CD8-positive, alpha-beta memory T cell (primary cell): ENCODE data around the gene NT5DC1. TPM values are rescaled to one million over a fixed set of nuclear protein-coding genes. Genes with fewer than 3 reads are reported as not detected.

Experiments
- CTCF ChIA-PET: fragments of 350-600 bp; sonication (Branson Sonifier 250); formaldehyde crosslinking; loops from one replicate; lab custom pipeline; 2021; ENCODE audit warnings: antibody characterized with exemption; lab: Charles Lee
- POLR2A ChIA-PET: fragments of 350-600 bp; sonication (Branson Sonifier 250); formaldehyde crosslinking; loops from one replicate; lab custom pipeline; 2021; ENCODE audit warnings: antibody characterized with exemption; lab: Charles Lee
- DNase-seq, 5 donors: peaks; one replicate each; pipeline versions ENCODE4 v3.0.0 to v3.0.0-alpha.2; 2020 to 2022; ENCODE audit warnings: mixed read lengths in 1 of 5
- H3K27ac ChIP-seq: one replicate; pipeline ENCODE4 v1.7.0; 2013; ENCODE audit warnings: low read depth, mild to moderate bottlenecking, low read length, moderate library complexity
- H3K27me3 ChIP-seq: 2 replicates; pipeline ENCODE4 v1.7.0; 2013; ENCODE audit warnings: low read length, mild to moderate bottlenecking; ENCODE audit not compliant: insufficient read depth, poor library complexity, severe bottlenecking
- H3K36me3 ChIP-seq: 2 replicates; pipeline ENCODE4 v1.7.0; 2013; ENCODE audit warnings: mild to moderate bottlenecking, low read length, moderate library complexity; ENCODE audit not compliant: insufficient read depth
- H3K4me1 ChIP-seq: 2 replicates; pipeline ENCODE4 v1.7.0; 2013; ENCODE audit warnings: mild to moderate bottlenecking, low read length, moderate library complexity; ENCODE audit not compliant: insufficient read depth
- H3K4me3 ChIP-seq: 2 replicates; pipeline ENCODE4 v1.7.0; 2013; ENCODE audit warnings: mild to moderate bottlenecking, low read length
- H3K9me3 ChIP-seq: 2 replicates; pipeline ENCODE4 v1.7.0; 2013; ENCODE audit warnings: mild to moderate bottlenecking, low read length
- H3K27ac Mint-ChIP-seq, 8 donors: one replicate each; pipeline ENCODE4 v1.8.0; 2020 to 2021; ENCODE audit warnings: mixed read lengths in 8 of 8, mild to moderate bottlenecking in 6 of 8, inconsistent platforms in 3 of 8, moderate library complexity in 3 of 8
- H3K27me3 Mint-ChIP-seq, 2 donors: one replicate each; pipeline ENCODE4 v1.8.0; 2020 to 2021; ENCODE audit warnings: mixed read lengths in 2 of 2, mild to moderate bottlenecking in 1 of 2, moderate library complexity in 1 of 2
- H3K36me3 Mint-ChIP-seq, 3 donors: one replicate each; pipeline ENCODE4 v1.8.0; 2020 to 2021; ENCODE audit warnings: mixed read lengths in 3 of 3, inconsistent platforms in 1 of 3, mild to moderate bottlenecking in 1 of 3
- H3K4me1 Mint-ChIP-seq, 3 donors: one replicate each; pipeline ENCODE4 v1.8.0; 2020 to 2021; ENCODE audit warnings: mixed read lengths in 3 of 3, inconsistent platforms in 1 of 3, mild to moderate bottlenecking in 1 of 3
- H3K4me3 Mint-ChIP-seq, 7 donors: one replicate each; pipeline ENCODE4 v1.8.0; 2020 to 2021; ENCODE audit warnings: mixed read lengths in 7 of 7, mild to moderate bottlenecking in 6 of 7, moderate library complexity in 4 of 7, inconsistent platforms in 2 of 7
- H3K9me3 Mint-ChIP-seq, 5 donors: one replicate each; pipeline ENCODE4 v1.8.0; 2020 to 2022; ENCODE audit warnings: mixed read lengths in 5 of 5, mild to moderate bottlenecking in 3 of 5, moderate library complexity in 2 of 5, inconsistent platforms in 1 of 5
- polyA plus RNA-seq: library from polyadenylated mRNA; unstranded; fragments of 300-500 nt; fragmentation: Illumina TruSeq; gene quantifications from one replicate; pipeline ENCODE4 v1.2.3, GENCODE V29; 2021
- total RNA-seq, 2 experiments: library from RNA; stranded (reverse); gene quantifications; one replicate each; pipeline ENCODE4 v1.2.3, GENCODE V29; 2021

Gene NT5DC1
- total RNA-seq, result 10 to 100 TPM; 46.3 to 47.6 TPM
- 57.1 TPM for polyA plus RNA-seq

GRCh38 chr6:116100419-116101301 lies at the start of gene NT5DC1:
Gene NT5DC1, plus strand, starts transcription at chr6:116100853. Its CDS starts 78 bp downstream, at chr6:116100931.
- Mint-ChIP-seq H3K9me3 (peaks cover 0 to 9% (median 6%) of the 10 kb centered on the region in 5 donors), H3K4me3 (peak within 1 kb of the TSS; percentile 91 to 98 (median 95)), H3K4me1 (peaks cover 45 to 59% (median 57%) of the 10 kb centered on the region in 3 donors), H3K27me3 (peaks cover 0 to 2% of the 10 kb centered on the region in 2 donors), H3K27ac (peak within 1 kb of the TSS; percentile 53 to 97 (median 94)), H3K36me3 (peaks cover 9 to 19% (median 10%) of the 10 kb centered on the region in 3 donors)
- Histone ChIP-seq H3K4me3 (peak within 1 kb of the TSS; percentile 75), H3K27me3 (no peaks in the 10 kb centered on the region), H3K9me3 (no peaks in the 10 kb centered on the region), H3K4me1 (peaks cover 28% of the 10 kb centered on the region), H3K27ac (peak within 1 kb of the TSS; percentile 86), H3K36me3 (no peaks in the 10 kb centered on the region)
- POLR2A ChIA-PET, result interaction anchor here (0.6 to 1.9 kb wide), 10 partner anchors 11 to 1374 kb away, joined by 3 to 15 read pairs (median 4); partner anchors contain the start of genes KPNA5, RWDD1, TSPYL1 and TSPYL4
- CTCF ChIA-PET, result interaction anchor here (0.6 to 1.4 kb wide), 4 partner anchors 9 to 90 kb away, joined by 3 to 9 read pairs (median 4); no protein-coding TSS in a partner anchor
- DNase-seq, result peak; percentile 75 to 87 (median 81)

GRCh38 chr6:116051244-116051643 lies 49.4 kb upstream of the NT5DC1 start:
- no peaks in the 10 kb centered on the region for H3K27me3 ChIP-seq
- Mint-ChIP-seq H3K9me3 (peaks cover 0 to under 1% (median 0%) of the 10 kb centered on the region in 5 donors), H3K27me3 (peaks cover 2 to 14% of the 10 kb centered on the region in 2 donors), H3K4me1 (no peaks in the 10 kb centered on the region), H3K27ac (no peak overlapping the region), H3K4me3 (no peak overlapping the region), H3K36me3 (no peaks in the 10 kb centered on the region)
- no peak overlapping the region for H3K4me3 ChIP-seq
- ChIA-PET POLR2A (no interaction called here), CTCF (no interaction called here)
- H3K4me1 ChIP-seq, result no peaks in the 10 kb centered on the region
- no peak overlapping the region for H3K27ac ChIP-seq
- no peak for DNase-seq
- H3K9me3 ChIP-seq, result no peaks in the 10 kb centered on the region
- no peaks in the 10 kb centered on the region for H3K36me3 ChIP-seq

- Mint-ChIP-seq H3K27ac (no peak overlapping the region), H3K9me3 (no peaks in the 10 kb centered on the region), H3K4me3 (no peak overlapping the region), H3K4me1 (no peaks in the 10 kb centered on the region), H3K36me3 (no peaks in the 10 kb centered on the region), H3K27me3 (peaks cover 3 to 14% of the 10 kb centered on the region in 2 donors)
- no peaks in the 10 kb centered on the region for H3K36me3 ChIP-seq
- H3K9me3 ChIP-seq, result no peaks in the 10 kb centered on the region
- no peak for DNase-seq
- no peaks in the 10 kb centered on the region for H3K27me3 ChIP-seq
- no peak overlapping the region for H3K4me3 ChIP-seq
- CTCF ChIA-PET, result no interaction called here
- POLR2A ChIA-PET, result no interaction called here
- H3K27ac ChIP-seq, result no peak overlapping the region
- no peaks in the 10 kb centered on the region for H3K4me1 ChIP-seq
Observed at GRCh38 chr6:116055513-116055912, 45.1 kb upstream of the NT5DC1 start.

GRCh38 chr6:116057766-116058165 lies 42.9 kb upstream of the NT5DC1 start:
- Mint-ChIP-seq H3K27me3 (peaks cover 4 to 15% of the 10 kb centered on the region in 2 donors), H3K4me1 (no peaks in the 10 kb centered on the region), H3K4me3 (no peak overlapping the region), H3K27ac (no peak overlapping the region), H3K36me3 (no peaks in the 10 kb centered on the region), H3K9me3 (no peaks in the 10 kb centered on the region)
- Histone ChIP-seq H3K36me3 (no peaks in the 10 kb centered on the region), H3K27me3 (no peaks in the 10 kb centered on the region), H3K9me3 (no peaks in the 10 kb centered on the region), H3K4me1 (no peaks in the 10 kb centered on the region), H3K4me3 (no peak overlapping the region), H3K27ac (no peak overlapping the region)
- no peak for DNase-seq
- POLR2A ChIA-PET, result no interaction called here
- CTCF ChIA-PET, result no interaction called here

- Histone ChIP-seq H3K4me3 (no peak overlapping the region), H3K9me3 (no peaks in the 10 kb centered on the region), H3K4me1 (no peaks in the 10 kb centered on the region), H3K27me3 (no peaks in the 10 kb centered on the region), H3K36me3 (no peaks in the 10 kb centered on the region), H3K27ac (no peak overlapping the region)
- Mint-ChIP-seq H3K36me3 (no peaks in the 10 kb centered on the region), H3K9me3 (no peaks in the 10 kb centered on the region), H3K27ac (no peak overlapping the region), H3K27me3 (peaks cover 7 to 15% of the 10 kb centered on the region in 2 donors), H3K4me3 (no peak overlapping the region), H3K4me1 (no peaks in the 10 kb centered on the region)
- ChIA-PET POLR2A (no interaction called here), CTCF (no interaction called here)
- no peak for DNase-seq
Observed at GRCh38 chr6:116059713-116060571, 40.7 kb upstream of the NT5DC1 start.

GRCh38 chr6:116060572-116061283 lies 39.9 kb upstream of the NT5DC1 start, which contains the start of gene FRK:
Gene FRK, minus strand, starts transcription at chr6:116060891. Its CDS starts 580 bp downstream, at chr6:116060311.
- Mint-ChIP-seq H3K36me3 (no peaks in the 10 kb centered on the region), H3K9me3 (no peaks in the 10 kb centered on the region), H3K4me1 (no peaks in the 10 kb centered on the region), H3K4me3 (no peak within 1 kb of the TSS), H3K27ac (no peak within 1 kb of the TSS), H3K27me3 (peaks cover 7 to 15% of the 10 kb centered on the region in 2 donors)
- ChIA-PET CTCF (no interaction called here), POLR2A (no interaction called here)
- DNase-seq, result no peak
- Histone ChIP-seq H3K4me3 (no peak within 1 kb of the TSS), H3K27me3 (no peaks in the 10 kb centered on the region), H3K9me3 (no peaks in the 10 kb centered on the region), H3K27ac (no peak within 1 kb of the TSS), H3K4me1 (no peaks in the 10 kb centered on the region), H3K36me3 (no peaks in the 10 kb centered on the region)

GRCh38 chr6:116062496-116062895 lies 38.2 kb upstream of the NT5DC1 start:
- no peaks in the 10 kb centered on the region for H3K4me1 ChIP-seq
- CTCF ChIA-PET, result interaction anchor here (0.7 kb wide), 1 partner anchor 34 kb away, joined by 5 read pairs; no protein-coding TSS in a partner anchor

More at GRCh38 chr6:116062496-116062895, 38.2 kb upstream of the NT5DC1 start:
- Mint-ChIP-seq H3K4me1 (no peaks in the 10 kb centered on the region), H3K36me3 (no peaks in the 10 kb centered on the region), H3K9me3 (no peaks in the 10 kb centered on the region), H3K27ac (no peak overlapping the region), H3K27me3 (peaks cover 6 to 20% of the 10 kb centered on the region in 2 donors), H3K4me3 (no peak overlapping the region)
- Histone ChIP-seq H3K27ac (no peak overlapping the region), H3K4me3 (no peak overlapping the region), H3K27me3 (no peaks in the 10 kb centered on the region), H3K36me3 (no peaks in the 10 kb centered on the region), H3K9me3 (no peaks in the 10 kb centered on the region)
- no peak for DNase-seq
- POLR2A ChIA-PET, result no interaction called here
